Stimulated activated CD8-positive, alpha-beta memory T cell treated with anti-CD3 and anti-CD28 coated beads, Interleukin-2, amount 100 ng/mL, for 1 hour (primary cell): ENCODE results near the gene GOLPH3.
A peak's percentile ranks its signal among the peaks of the same experiment; 100 is the strongest.
"Not testable (repeated sequence)": the region's sequence is repeated elsewhere in the genome, so short reads cannot be mapped to it uniquely, and the experiment has no call there.

Source experiments
- DNase-seq, 2 donors: peaks; one replicate each; pipeline ENCODE4 v3.0.0-alpha.2; 2020; ENCODE audit warnings: low read depth in 2 of 2

The GOLPH3 gene

GRCh38 chr5:32174011-32174870, at the start of gene GOLPH3:
Gene GOLPH3 (minus strand): TSS chr5:32174319. CDS start chr5:32174034, 285 bp downstream.
- DNase-seq: peak; percentile 83 to 85

- DNase-seq: no peak
Measured at GRCh38 chr5:32222723-32223470, 48.8 kb upstream of the GOLPH3 start.

GRCh38 chr5:32217886-32218396, 43.8 kb upstream of the GOLPH3 start:
- no peak for DNase-seq

- DNase-seq: not testable (repeated sequence)
Measured at GRCh38 chr5:32214344-32214743, 40.2 kb upstream of the GOLPH3 start.

- DNase-seq: no peak
Measured at GRCh38 chr5:32210151-32210550, 36.0 kb upstream of the GOLPH3 start.

GRCh38 chr5:32208837-32209236, 34.7 kb upstream of the GOLPH3 start:
- not testable (repeated sequence) for DNase-seq

GRCh38 chr5:32207355-32207634, 33.2 kb upstream of the GOLPH3 start:
- no peak for DNase-seq

- no peak for DNase-seq
Measured at GRCh38 chr5:32206509-32207354, 32.6 kb upstream of the GOLPH3 start.

- DNase-seq: no peak
Measured at GRCh38 chr5:32206053-32206452, 31.9 kb upstream of the GOLPH3 start.

- no peak for DNase-seq
Measured at GRCh38 chr5:32202394-32202793, 28.3 kb upstream of the GOLPH3 start.

- no peak for DNase-seq
Measured at GRCh38 chr5:32201122-32201753, 27.1 kb upstream of the GOLPH3 start.

GRCh38 chr5:32197032-32197431, 22.9 kb upstream of the GOLPH3 start:
- no peak for DNase-seq

DNA sequence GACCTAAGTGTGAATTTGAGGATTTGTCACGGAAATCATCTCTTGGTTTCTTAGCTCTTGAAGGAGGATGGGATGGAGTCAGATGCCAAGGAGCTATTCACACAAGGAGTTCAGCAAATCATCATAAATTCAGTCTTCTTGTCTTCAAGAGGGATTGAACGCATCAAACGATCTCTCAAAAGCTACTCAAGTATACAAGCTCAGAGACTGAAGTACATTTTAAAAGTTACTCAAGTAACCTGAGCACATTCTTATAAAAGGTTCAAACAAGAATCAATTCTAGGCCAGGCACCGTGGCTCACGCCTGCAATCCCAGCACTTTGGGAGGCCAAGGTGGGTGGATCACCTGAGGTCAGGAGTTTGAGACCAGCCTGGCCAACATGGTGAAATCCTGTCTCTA, 21.1 kb upstream of the GOLPH3 start:
- DNase-seq: no peak

GRCh38 chr5:32193591-32193990, 19.5 kb upstream of the GOLPH3 start:
- DNase-seq: no peak

DNA sequence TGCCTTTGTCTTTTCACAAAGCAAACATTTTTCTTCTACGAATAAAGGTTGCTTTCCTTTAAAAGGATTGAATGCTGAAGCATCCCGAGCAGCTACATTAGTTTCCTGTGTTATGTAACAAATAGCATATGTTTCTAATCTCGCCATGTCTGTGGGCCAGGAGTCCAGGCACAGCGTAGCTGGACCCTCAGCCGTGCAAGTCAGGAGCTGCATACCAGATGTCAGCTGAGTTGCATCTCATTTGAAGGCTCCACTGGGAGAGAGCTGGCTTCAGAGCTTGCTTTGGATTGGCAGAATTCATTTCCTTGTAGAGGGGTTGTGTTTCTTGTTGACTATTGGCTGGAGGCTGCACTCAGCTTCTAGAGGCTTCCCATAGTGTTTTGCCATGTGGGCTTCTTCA, 16.0 kb upstream of the GOLPH3 start:
- DNase-seq: no peak

DNA sequence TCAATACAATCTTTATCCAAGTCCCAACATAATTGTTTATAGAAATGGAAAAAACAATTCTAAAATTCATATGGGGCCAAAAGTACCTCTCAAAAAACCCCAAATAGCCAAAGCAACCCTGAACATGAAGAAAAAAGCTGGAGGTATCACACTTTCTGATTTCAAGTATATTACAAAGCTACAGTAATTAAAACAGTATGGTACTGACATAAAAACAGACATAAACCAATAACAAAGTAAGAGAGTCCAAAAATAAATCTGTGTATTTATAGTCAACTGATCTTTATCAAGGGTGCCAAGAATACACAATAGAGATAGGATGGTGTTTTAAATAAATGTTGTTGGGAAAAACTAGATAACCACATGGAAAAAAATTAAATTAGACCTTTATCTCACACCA, 13.6 kb upstream of the GOLPH3 start:
- no peak for DNase-seq

DNA sequence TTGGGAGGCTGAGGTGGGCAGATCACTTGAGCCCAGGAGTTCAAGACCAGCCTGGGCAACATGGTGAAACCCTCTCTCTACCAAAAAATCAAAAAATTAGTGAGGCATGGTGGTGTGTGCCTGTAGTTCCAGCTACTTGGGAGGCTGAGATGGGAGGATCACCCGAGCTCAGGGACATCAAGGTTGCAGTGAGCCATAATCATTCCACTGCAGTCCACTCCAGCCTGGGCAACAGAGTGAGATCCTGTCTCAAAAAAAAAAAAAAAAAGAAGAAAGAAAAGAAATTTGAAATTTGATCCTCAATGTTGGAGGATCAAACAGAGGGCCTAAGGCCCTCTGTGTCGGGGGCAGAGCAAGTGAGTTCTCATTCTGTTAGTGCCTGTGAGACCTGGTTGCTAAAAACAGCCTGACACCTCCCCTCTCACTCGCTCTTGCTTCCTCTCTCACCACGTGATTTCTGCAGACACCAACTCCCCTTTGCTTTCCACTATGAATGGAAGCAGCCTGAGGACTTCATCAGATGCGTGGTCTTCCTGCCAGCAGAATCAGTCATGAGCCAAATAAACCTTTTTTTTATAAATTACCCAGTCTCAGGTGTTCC, 8.4 kb upstream of the GOLPH3 start:
- DNase-seq: peak in 1 of 2 donors; percentile 4

GRCh38 chr5:32173267-32174010, 680 bp downstream of the GOLPH3 start:
- peak; percentile 7 for DNase-seq

DNA sequence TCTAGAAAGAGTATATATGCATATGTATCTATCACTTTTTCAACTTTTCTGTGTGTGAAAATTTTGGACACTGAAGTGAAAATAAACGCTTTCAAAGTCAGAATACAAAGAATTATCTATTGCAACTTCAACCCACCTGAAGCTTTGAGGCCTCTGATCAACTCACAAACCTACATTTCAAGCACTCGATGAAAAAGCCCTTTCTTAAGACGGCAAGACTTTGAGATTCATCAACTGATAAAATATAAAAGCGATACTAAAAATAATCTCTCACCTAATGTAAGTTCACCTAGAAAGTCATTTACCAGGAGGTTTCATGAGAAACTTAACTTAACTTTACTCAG, 1.2 kb downstream of the GOLPH3 start:
- DNase-seq: no peak

DNA sequence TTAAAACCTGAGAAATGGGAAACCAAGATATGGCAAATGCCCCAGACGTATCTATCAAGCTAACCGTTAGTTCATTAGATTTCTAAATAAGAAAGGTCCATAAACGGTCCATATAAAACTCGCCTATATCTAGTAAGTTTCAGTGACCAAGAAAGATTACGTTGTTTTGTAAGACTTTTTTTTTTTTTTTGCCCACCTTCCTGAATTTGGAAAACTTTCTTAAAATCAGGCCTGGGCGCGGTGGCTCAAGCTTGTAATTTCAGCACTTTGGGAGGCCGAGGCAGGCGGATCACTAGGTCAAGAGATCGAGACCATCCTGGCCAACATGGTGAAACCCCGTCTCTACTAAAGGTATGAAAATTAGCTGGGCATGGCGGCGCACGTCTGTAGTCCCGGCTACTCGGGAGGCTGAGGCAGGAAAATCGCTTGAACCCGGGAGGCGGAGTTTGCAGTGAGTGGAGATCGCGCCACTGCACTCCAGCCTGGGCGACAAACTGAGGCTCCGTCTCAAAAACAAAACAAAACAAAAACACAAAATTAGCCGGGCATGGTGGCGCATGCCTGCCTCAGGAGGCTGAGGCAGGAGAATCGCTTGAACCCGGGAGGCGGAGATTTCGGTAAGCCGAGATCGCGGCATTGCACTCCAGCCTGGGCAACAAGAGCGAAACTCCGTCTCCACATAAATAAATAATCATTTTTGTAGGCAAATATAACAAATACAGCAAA, 1.8 kb downstream of the GOLPH3 start:
- DNase-seq: peak in 1 of 2 donors; percentile 1
